Mesendoderm (in vitro differentiated cells): ENCODE results near the gene PFDN6.

Experiments used
- DNase-seq: peaks from one replicate; pipeline ENCODE4 v3.0.0; 2013
- H2AK5ac ChIP-seq: 2 replicates; pipeline ENCODE4 v1.6.1; 2013; ENCODE audit warnings: low read length, inconsistent platforms
- H2BK120ac ChIP-seq: 2 replicates; pipeline ENCODE4 v1.6.1; 2013; ENCODE audit warnings: low read depth, mild to moderate bottlenecking, low read length, moderate library complexity, mixed read lengths
- H2BK15ac ChIP-seq: replicated peaks from 2 replicates; pipeline ENCODE4 v1.6.1; 2013; ENCODE audit warnings: low read depth, mild to moderate bottlenecking, moderate library complexity
- H2BK5ac ChIP-seq: 2 replicates; pipeline ENCODE4 v1.6.1; 2013; ENCODE audit warnings: low read length, inconsistent platforms
- H3K18ac ChIP-seq: 2 replicates; pipeline ENCODE4 v1.6.1; 2013; ENCODE audit warnings: mild to moderate bottlenecking, low read length, mixed read lengths
- H3K23ac ChIP-seq: one replicate; pipeline ENCODE4 v1.6.1; 2013; ENCODE audit warnings: low read length
- H3K27ac ChIP-seq: 2 replicates; pipeline ENCODE4 v1.5.1; 2013; ENCODE audit warnings: low read depth, mild to moderate bottlenecking, inconsistent platforms, low read length, moderate library complexity
- H3K27me3 ChIP-seq: 2 replicates; pipeline ENCODE4 v1.6.1; 2013; ENCODE audit warnings: low read length, control low read depth, mild to moderate bottlenecking, inconsistent platforms; ENCODE audit not compliant: insufficient read depth, poor library complexity
- H3K36me3 ChIP-seq: 2 replicates; pipeline ENCODE4 v1.6.1; 2013; ENCODE audit warnings: low read length, inconsistent platforms; ENCODE audit not compliant: control insufficient read depth, insufficient read depth
- H3K4ac ChIP-seq: one replicate; pipeline ENCODE4 v1.6.1; 2013; ENCODE audit warnings: low read depth, mild to moderate bottlenecking, low read length, moderate library complexity
- H3K4me1 ChIP-seq: 2 replicates; pipeline ENCODE4 v1.6.1; 2013; ENCODE audit warnings: low read depth, low read length, inconsistent platforms; ENCODE audit not compliant: control insufficient read depth
- H3K4me2 ChIP-seq: 2 replicates; pipeline ENCODE4 v1.6.1; 2013; ENCODE audit warnings: low read length
- H3K4me3 ChIP-seq: 2 replicates; pipeline ENCODE4 v1.5.1; 2013; ENCODE audit warnings: mild to moderate bottlenecking, low read length
- H3K56ac ChIP-seq: one replicate; pipeline ENCODE4 v1.6.1; 2013; ENCODE audit warnings: low read length
- H3K79me1 ChIP-seq: 2 replicates; pipeline ENCODE4 v1.6.1; 2013; ENCODE audit warnings: low read length, inconsistent platforms
- H3K79me2 ChIP-seq: 2 replicates; pipeline ENCODE4 v1.6.1; 2013; ENCODE audit warnings: mild to moderate bottlenecking, low read length; ENCODE audit not compliant: control insufficient read depth, insufficient read depth
- H3K9ac ChIP-seq: 2 replicates; pipeline ENCODE4 v1.6.1; 2013; ENCODE audit warnings: low read length, inconsistent platforms
- H4K5ac ChIP-seq: one replicate; pipeline ENCODE4 v1.6.1; 2013; ENCODE audit warnings: low read length
- H4K8ac ChIP-seq: one replicate; pipeline ENCODE4 v1.6.1; 2013; ENCODE audit warnings: low read depth, mild to moderate bottlenecking, control low read depth, low read length, moderate library complexity
- WGBS: extraction: QIAGEN DNeasy Blood & Tissue Kit; methylation state at CpG from one replicate; pipeline ENCODE4 v1.1.7; 2013; ENCODE audit warnings: low lambda C conversion rate, missing lambda C conversion rate; ENCODE audit not compliant: insufficient coverage; ENCODE audit errors: extremely low coverage; 5-methylcytosine and 5-hydroxymethylcytosine counted together

The PFDN6 gene

DNA sequence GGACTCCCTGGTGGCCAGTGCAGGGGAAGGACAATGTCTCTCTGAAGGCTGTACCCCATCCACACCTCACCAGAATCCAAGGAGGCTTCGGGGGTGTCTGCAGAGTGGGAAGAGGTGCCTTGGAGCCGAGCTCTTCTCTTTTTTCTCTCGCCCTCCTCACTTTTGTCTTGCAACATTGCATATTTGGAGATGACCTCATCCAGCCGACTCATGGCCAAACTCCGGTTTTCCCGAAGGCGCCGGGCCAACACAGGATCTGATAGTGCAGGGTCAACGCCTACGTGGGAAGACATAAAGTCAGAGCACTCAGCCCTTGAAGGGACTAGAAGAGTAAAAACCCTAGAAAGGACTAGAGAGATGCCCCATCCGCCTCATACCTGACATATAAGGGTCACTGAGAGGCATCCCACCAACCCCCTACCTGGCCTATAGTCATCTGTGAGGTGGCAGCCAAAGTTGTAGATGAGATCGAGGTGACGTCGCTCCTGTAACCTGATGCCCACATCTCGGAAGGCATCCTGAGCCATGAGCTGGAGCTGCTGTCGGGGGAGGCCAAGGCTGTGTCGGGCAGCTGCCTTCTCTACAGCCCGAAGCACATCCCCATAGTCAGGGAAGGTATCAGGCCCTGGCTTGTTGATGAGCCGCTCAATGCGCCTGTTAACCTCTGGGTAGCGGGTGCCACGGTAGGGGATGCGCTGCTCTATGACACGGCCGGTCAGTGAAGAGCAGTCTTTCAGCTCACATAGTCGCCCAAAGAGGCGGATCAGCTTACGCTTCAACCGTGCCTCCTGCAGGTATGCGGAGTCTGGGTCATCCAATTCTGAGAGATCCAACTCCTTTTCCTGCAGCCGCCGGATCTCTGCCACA, 31.1 kb downstream of the PFDN6 start:
- H2BK120ac ChIP-seq = no peak overlapping the region
- no CpG with 5 or more reads among the region's 32 CpGs for WGBS
- H2AK5ac ChIP-seq = no peak overlapping the region
- peak overlapping the region; percentile 48 for H3K27ac ChIP-seq
- no peak overlapping the region for H3K18ac ChIP-seq
- peaks cover 7% of the 10 kb centered on the region for H3K79me1 ChIP-seq
- peaks cover 5% of the 10 kb centered on the region for H3K36me3 ChIP-seq
- no peak overlapping the region for H2BK5ac ChIP-seq
- H3K9ac ChIP-seq = peak overlapping the region; percentile 87
- peak overlapping the region; percentile 99 for H3K56ac ChIP-seq
- no peak overlapping the region for H4K8ac ChIP-seq
- H2BK15ac ChIP-seq = no peak overlapping the region
- H3K23ac ChIP-seq = no peak overlapping the region
- H3K4me3 ChIP-seq = no peak overlapping the region
- H4K5ac ChIP-seq = no peak overlapping the region
- H3K79me2 ChIP-seq = peaks cover 26% of the 10 kb centered on the region
- peak overlapping the region; percentile 3 for H3K4me2 ChIP-seq
- peaks cover 9% of the 10 kb centered on the region for H3K4me1 ChIP-seq
- DNase-seq = peak; percentile 91
- no peaks in the 10 kb centered on the region for H3K27me3 ChIP-seq
- H3K4ac ChIP-seq = no peak overlapping the region

DNA sequence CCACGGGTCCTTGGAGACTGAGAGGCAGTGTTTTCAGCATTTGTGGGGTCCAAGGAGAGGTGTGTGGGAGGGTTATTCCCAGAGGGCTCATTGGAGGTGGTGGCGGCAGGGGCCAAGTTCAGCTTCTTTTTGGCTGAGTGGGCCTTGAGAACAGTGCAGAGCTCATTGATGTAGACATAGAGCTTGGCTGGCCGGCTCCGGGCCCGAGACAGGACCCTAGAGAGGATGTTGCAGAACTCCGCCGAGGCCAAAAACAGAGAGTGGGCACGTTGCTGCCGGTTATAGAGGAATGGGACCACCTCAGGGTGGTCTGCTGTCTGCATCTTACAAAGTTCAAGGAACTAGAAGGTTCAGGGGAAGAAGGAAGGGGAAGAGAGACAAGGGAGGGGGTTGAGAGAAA, 31.8 kb downstream of the PFDN6 start:
- Histone ChIP-seq H2BK5ac (no peak overlapping the region), H3K27me3 (no peaks in the 10 kb centered on the region), H2BK120ac (no peak overlapping the region), H3K27ac (peak overlapping the region; percentile 48), H4K5ac (no peak overlapping the region), H3K9ac (peak overlapping the region; percentile 87), H2AK5ac (no peak overlapping the region), H3K56ac (peak overlapping the region; percentile 99), H3K36me3 (peaks cover 5% of the 10 kb centered on the region), H2BK15ac (no peak overlapping the region), H3K23ac (no peak overlapping the region), H4K8ac (no peak overlapping the region), H3K4ac (no peak overlapping the region), H3K18ac (no peak overlapping the region), H3K4me3 (no peak overlapping the region), H3K79me2 (peaks cover 26% of the 10 kb centered on the region), H3K4me2 (peak overlapping the region; percentile 97), H3K79me1 (peaks cover 7% of the 10 kb centered on the region), H3K4me1 (peaks cover 9% of the 10 kb centered on the region)
- WGBS = no CpG with 5 or more reads among the region's 9 CpGs
- no peak for DNase-seq

DNA sequence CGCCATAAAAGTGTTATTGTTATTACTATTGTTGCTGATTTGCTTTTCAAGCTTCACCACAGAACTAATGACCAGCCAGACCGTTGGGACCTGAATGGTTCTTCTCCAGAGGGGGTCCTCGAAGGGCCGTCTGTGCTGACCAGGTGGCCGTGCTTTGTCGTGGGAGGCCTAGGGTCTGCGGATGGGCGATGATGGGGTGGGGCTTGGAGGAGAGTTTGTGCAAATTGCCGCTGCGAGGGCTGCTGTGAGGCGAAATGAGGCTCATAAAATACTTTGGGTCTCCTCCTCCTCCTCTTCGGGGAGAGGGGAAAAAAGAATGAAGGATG, 34.2 kb downstream of the PFDN6 start:
- WGBS = no CpG with 5 or more reads among the region's 12 CpGs
- peaks cover 7% of the 10 kb centered on the region for H3K79me1 ChIP-seq

DNA sequence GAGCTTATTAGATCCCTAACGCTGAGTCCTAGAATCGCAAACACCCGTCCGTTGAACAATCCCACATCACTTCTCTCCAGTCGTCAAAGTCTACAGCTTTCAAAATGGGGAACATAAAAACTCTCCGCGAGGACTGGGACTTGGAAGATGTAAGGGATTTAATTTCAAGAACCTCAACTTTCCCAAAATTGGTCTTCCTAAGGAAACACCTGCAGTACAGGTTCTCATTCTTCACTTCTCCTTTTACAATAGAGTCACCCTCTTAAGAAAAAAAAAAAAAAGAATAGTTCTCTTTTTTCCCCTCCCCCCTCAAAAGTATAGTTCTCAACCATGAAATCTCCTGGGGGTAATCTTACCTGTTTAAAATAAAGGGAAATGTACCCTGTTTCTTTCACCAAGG, 34.7 kb downstream of the PFDN6 start:
- Histone ChIP-seq H3K27ac (no peak overlapping the region), H3K56ac (peak overlapping the region; percentile 75), H3K4me1 (peaks cover 9% of the 10 kb centered on the region), H3K9ac (peak overlapping the region; percentile 64), H3K79me2 (peaks cover 26% of the 10 kb centered on the region), H3K36me3 (peaks cover 5% of the 10 kb centered on the region), H3K23ac (no peak overlapping the region), H2BK15ac (no peak overlapping the region), H2BK120ac (no peak overlapping the region), H3K18ac (no peak overlapping the region), H3K79me1 (peaks cover 7% of the 10 kb centered on the region), H4K8ac (no peak overlapping the region), H3K4me2 (peak overlapping the region; percentile 44), H4K5ac (no peak overlapping the region), H3K4me3 (no peak overlapping the region), H3K27me3 (no peaks in the 10 kb centered on the region), H2BK5ac (no peak overlapping the region), H3K4ac (no peak overlapping the region), H2AK5ac (no peak overlapping the region)
- no CpG with 5 or more reads among the region's 7 CpGs for WGBS
- no peak for DNase-seq

More for the DNA sequence above, 34.2 kb downstream of the PFDN6 start:
- Histone ChIP-seq H3K4me2 (peak overlapping the region; percentile 44), H2BK15ac (no peak overlapping the region), H3K27me3 (no peaks in the 10 kb centered on the region), H3K18ac (no peak overlapping the region), H3K4me3 (peak overlapping the region; percentile 43), H3K4me1 (peaks cover 9% of the 10 kb centered on the region), H3K27ac (no peak overlapping the region), H4K5ac (no peak overlapping the region), H3K36me3 (peaks cover 5% of the 10 kb centered on the region), H3K23ac (no peak overlapping the region), H3K79me2 (peaks cover 26% of the 10 kb centered on the region), H3K56ac (peak overlapping the region; percentile 75), H2BK5ac (no peak overlapping the region), H2BK120ac (no peak overlapping the region), H2AK5ac (no peak overlapping the region), H3K9ac (peak overlapping the region; percentile 64), H4K8ac (no peak overlapping the region), H3K4ac (no peak overlapping the region)
- no peak for DNase-seq

DNA sequence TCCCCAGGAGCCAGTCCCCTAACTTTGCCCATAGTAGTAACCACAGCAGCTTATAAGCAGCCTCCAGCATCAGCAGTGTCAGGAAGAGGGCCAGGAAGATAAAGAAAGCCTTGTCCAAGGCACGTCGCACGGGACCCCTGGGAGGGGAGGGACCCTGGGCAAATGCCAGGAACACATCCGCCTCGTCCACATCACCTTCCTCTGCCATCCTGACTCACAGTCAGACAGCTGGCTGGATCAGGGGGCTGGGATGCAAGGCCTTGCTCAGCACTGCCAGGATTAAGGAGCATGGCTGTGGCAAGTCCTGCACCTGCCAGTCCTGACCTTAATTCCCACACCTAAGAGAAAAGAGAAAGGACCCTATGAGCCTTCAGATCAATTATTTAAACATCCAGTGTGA, 39.7 kb downstream of the PFDN6 start:
- Histone ChIP-seq H3K27me3 (no peaks in the 10 kb centered on the region), H3K79me1 (no peaks in the 10 kb centered on the region), H3K4me3 (no peak overlapping the region)

More for the DNA sequence above, 39.7 kb downstream of the PFDN6 start:
- WGBS = no CpG with 5 or more reads among the region's 5 CpGs
- H2AK5ac ChIP-seq = no peak overlapping the region
- H2BK120ac ChIP-seq = no peak overlapping the region
- no peak overlapping the region for H3K27ac ChIP-seq
- H4K5ac ChIP-seq = no peak overlapping the region
- no peak overlapping the region for H2BK15ac ChIP-seq
- peaks cover under 1% of the 10 kb centered on the region for H3K4me1 ChIP-seq
- no peaks in the 10 kb centered on the region for H3K79me2 ChIP-seq
- H3K36me3 ChIP-seq = no peaks in the 10 kb centered on the region
- H2BK5ac ChIP-seq = no peak overlapping the region
- H3K4me2 ChIP-seq = no peak overlapping the region
- no peak overlapping the region for H3K56ac ChIP-seq
- H3K4ac ChIP-seq = no peak overlapping the region
- no peak overlapping the region for H3K9ac ChIP-seq
- H4K8ac ChIP-seq = no peak overlapping the region
- no peak overlapping the region for H3K23ac ChIP-seq
- no peak overlapping the region for H3K18ac ChIP-seq
- no peak for DNase-seq
